ENCODE results near the gene IL22RA2. TPM values are rescaled to one million over a fixed set of nuclear protein-coding genes. Genes with fewer than 3 reads are reported as not detected.

The IL22RA2 gene
- total RNA-seq, 1 experiment from 2014 or later, result not detected

- Histone ChIP-seq H3K4ac (ENCODE audit: low read depth, low read length) (no peak overlapping the region), H2BK15ac (ENCODE audit: low read depth, low read length) (no peak overlapping the region), H3K56ac (ENCODE audit: insufficient read length, low read depth, low read length) (no peak overlapping the region), H4K5ac (ENCODE audit: insufficient read length, low read depth, low read length) (no peak overlapping the region), H4K91ac (ENCODE audit: insufficient read length, low read depth, low read length) (no peak overlapping the region), H3T11ph (ENCODE audit: low read length) (no peak overlapping the region), H4K8ac (replicated peaks; ENCODE audit: insufficient read length, low read depth, low read length) (no peak overlapping the region), H3K27ac (ENCODE audit: insufficient read length, low read depth, low read length) (no peak overlapping the region), H3K79me2 (ENCODE audit: insufficient read depth, low read length) (no peaks in the 10 kb centered on the region), H3K79me1 (ENCODE audit: insufficient read depth, low read depth, low read length, poor library complexity, severe bottlenecking) (no peaks in the 10 kb centered on the region), H4K20me1 (ENCODE audit: control insufficient read depth, insufficient read depth, insufficient read length) (no peaks in the 10 kb centered on the region), H2BK5ac (ENCODE audit: insufficient read length, low read length) (no peak overlapping the region), H3K14ac (ENCODE audit: insufficient read depth, low read length) (no peak overlapping the region), H2AK5ac (ENCODE audit: insufficient read length, low read length) (no peak overlapping the region), H2BK20ac (ENCODE audit: low read depth, low read length, poor library complexity, severe bottlenecking) (no peak overlapping the region), H2AFZ (ENCODE audit: low read length) (no peak overlapping the region), H3K23me2 (ENCODE audit: insufficient read length, low read depth, low read length, poor library complexity, severe bottlenecking) (no peaks in the 10 kb centered on the region), H3K27me3 (ENCODE audit: insufficient read depth, low read length) (no peaks in the 10 kb centered on the region), H3K23ac (ENCODE audit: insufficient read length, low read depth, low read length) (no peak overlapping the region), H3K9me3 (ENCODE audit: control insufficient read depth, low read depth, low read length) (peaks cover 34% of the 10 kb centered on the region), H3K4me2 (ENCODE audit: insufficient read depth, insufficient read length, low read length) (no peak overlapping the region), H2BK120ac (ENCODE audit: low read depth, low read length, poor library complexity, severe bottlenecking) (no peak overlapping the region), H3K18ac (ENCODE audit: insufficient read length, low read depth, low read length) (no peak overlapping the region), H2BK12ac (ENCODE audit: insufficient read length, low read depth, low read length) (no peak overlapping the region), H3K4me1 (ENCODE audit: insufficient read depth, low read length) (no peaks in the 10 kb centered on the region), H3K9ac (ENCODE audit: extremely low read depth, insufficient read length, low read length) (no peak overlapping the region)
- H3K4me3 Mint-ChIP-seq, result no peak overlapping the region
- WGBS (ENCODE audit: extremely low coverage, insufficient read length, low lambda C conversion rate), result no CpG with 5 or more reads among the region's 5 CpGs
- H3K27ac Mint-ChIP-seq, result no peak overlapping the region
- peaks cover 17% of the 10 kb centered on the region for H3K27me3 Mint-ChIP-seq (ENCODE audit: low read depth)
- no peak for TF ChIP-seq CTCF (conservative IDR thresholded peaks at IDR 0.05)
- peaks cover 56 to 59% of the 10 kb centered on the region in 2 experiments for H3K9me3 Mint-ChIP-seq
- H3K4me1 Mint-ChIP-seq, result no peaks in the 10 kb centered on the region
- no peak for DNase-seq
- H3K36me3 Mint-ChIP-seq (ENCODE audit: insufficient read depth in 1 of 3, low read depth in 3 of 3), result peaks cover 35 to 56% (median 37%) of the 10 kb centered on the region in 3 experiments
These were observed 11.5 kb downstream of the IL22RA2 start for GRCh38 chr6:137161949-137162348.
